NCI-H2081 (cell line): ENCODE data around the gene TSEN54.

ENCODE experiments used
- DNase-seq, 2 experiments: peaks; one replicate each; lab custom pipeline; 2025; lab: John Stamatoyannopoulos, UW

Gene TSEN54

DNA sequence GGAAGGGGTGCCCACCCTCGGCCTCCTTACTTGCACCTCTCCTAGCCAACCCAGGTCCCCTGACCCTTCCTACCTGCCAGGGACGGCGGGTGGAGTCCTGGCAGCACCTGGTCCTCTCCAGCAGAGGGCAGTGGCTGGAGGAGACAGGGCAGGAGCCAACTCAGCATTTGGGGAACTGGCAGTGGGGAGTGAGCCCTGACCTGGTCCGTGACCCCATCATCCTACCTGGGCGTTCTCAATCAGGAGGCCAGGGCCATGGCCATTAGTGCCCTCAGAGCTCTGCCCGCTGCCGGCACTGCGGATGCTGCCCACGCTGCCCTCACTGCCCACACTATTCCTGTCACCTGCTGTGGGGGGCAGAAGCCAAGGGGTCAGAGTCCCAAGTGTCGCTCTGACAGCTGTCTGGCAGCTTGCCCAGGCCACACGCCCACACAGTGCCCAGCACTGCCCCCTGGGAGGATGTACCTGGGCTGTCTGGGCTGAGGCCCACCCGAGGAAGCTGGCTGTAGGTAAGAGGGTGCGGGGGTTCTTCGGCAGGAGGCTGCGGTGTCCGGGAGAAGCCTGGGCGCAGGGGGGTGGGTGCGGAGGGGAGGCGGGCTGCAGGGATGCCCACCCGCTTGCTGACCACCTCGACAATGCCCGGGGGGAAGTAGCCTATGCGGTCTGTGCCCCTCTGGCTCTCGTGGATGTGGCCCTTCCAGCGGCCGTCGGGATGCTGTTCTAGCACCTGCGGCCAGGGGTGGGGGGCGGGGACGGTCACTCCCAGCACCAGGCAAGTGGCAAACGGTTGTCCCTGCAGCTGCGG, 11.8 kb upstream of the TSEN54 start:
- no peak for DNase-seq

DNA sequence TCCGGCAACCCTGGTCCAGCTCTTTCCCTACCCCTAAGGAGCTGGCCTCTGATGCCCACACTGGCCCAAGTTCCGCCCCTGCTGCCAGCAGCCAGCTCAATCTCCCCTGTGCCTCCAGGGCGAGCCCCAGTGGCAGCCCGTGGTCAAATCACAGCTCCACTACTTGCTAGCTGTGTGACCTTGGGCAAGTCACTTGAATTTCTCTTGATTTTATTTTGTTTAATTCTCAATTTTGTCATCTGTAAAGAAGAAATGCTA, 11.2 kb upstream of the TSEN54 start:
- DNase-seq, result no peak

- no peak for DNase-seq
These were observed 10.7 kb upstream of the TSEN54 start for GRCh38 chr17:75505640-75506039.

DNA sequence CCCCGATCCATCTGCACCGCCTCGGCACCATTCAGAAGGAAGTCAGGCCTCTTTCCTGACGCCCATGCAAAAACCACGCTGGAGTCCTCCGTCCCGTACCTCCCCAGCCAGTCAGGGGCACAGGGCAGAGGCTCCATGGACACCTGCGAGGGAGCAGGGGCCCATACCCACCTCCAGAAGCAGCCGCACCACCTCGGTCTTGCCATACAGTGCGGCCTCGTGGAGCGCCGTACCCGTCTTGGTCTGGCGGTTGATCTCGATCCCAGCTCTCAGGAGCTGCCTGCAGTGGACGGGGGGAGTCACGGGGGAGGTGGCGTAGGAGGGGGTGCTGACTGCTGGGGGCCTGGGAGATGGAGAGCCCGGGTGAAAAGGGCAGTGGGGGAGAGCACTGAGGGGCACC, 10.2 kb upstream of the TSEN54 start:
- DNase-seq, result no peak

- no peak for DNase-seq
These were observed 9.4 kb upstream of the TSEN54 start for GRCh38 chr17:75506888-75507287.

GRCh38 chr17:75507733-75508719, 8.3 kb upstream of the TSEN54 start:
- no peak for DNase-seq

DNA sequence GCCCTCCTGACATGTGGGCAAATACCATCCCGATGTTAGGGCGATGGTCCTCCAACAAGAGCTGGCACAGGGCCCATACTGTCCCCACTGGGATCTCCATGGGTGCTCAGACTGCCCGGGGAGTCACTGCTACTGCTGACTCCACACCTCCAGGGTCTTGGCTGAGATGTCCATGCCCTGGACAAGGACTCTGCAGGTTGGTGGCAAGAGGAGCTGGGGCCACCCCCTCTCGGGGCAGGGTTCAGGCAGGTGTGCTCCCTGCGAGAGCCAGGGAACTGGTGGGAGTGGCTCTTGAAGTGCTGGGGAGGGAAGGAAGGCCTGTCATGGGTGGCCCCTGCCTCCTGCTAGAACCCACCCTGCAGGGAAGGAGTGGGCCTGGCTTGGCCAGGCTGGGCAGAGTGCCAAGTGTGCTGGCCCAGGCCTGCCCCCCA, 7.4 kb upstream of the TSEN54 start:
- DNase-seq, result no peak

GRCh38 chr17:75509528-75510258, 6.6 kb upstream of the TSEN54 start:
- DNase-seq, result no peak

- DNase-seq, result no peak
These were observed 5.1 kb upstream of the TSEN54 start for GRCh38 chr17:75511270-75511609.

DNA sequence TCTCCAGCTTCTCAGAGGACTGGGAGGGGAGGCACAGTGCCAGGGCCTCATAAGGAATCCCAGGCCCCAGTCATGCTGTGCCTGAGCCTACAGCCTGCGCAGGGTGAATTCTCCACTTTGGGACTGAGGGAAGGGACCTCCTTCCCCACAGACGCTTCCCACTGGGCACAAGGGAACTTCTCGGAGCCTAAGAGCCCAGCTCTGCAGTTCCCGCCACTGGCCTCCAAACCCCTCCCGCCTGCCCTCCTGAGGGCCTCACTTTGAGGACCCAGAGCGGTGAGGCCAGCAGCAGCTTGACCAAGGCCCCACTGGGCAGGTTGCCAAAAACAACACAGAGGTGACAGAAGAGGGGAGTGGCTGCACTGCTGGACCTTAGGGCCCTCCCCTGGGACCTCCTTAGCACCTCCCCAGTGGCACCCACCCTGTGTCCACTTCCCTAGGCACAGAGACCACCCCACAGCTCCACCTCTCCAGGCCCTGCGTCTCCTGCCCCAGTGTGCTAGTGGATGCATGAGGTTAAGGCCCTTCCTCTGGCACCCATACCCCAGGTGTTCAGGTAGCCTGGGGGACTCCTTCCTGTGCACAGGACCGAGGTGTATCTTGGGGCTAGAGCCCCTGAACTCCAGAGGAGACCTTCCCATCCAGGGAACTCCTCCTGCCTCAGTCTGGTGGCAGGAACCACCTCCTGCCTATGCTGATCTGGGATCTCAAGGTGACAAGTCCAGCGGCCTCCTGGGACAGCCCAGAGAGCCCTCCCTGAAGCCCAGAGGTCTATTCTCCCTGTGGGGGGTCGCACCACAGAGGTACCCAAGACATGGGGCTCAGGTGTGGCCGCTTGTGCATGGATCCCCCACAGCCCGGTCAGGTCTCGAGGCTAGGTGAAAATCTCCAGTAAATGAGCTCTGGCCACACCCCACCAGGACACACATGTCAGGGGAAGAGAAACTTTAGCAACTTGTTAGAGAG, 4.4 kb upstream of the TSEN54 start:
- no peak for DNase-seq

GRCh38 chr17:75512926-75513640, 3.2 kb upstream of the TSEN54 start:
- no peak for DNase-seq

DNA sequence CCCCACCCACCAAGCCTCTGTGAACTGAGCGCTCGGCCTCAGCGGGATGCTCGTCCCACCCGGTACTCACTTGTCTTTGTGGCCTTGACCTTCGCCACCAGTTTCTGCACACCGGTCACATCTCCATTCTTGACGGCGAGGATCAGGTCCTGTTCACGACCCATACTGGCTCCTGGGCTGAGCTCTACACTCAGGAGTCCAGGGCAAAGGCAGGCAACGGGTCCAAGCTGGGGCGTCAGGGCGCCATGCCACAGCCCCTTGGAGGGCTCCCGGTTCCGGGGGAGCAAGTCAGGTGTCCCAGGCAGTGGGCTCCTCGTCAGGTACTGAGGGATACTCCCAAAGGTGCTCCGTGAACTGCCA, 2.7 kb upstream of the TSEN54 start:
- DNase-seq, result no peak

- DNase-seq, result no peak
These were observed 1.9 kb upstream of the TSEN54 start for GRCh38 chr17:75514299-75514918.

GRCh38 chr17:75514919-75515495, 1.3 kb upstream of the TSEN54 start:
- DNase-seq, result no peak

DNA sequence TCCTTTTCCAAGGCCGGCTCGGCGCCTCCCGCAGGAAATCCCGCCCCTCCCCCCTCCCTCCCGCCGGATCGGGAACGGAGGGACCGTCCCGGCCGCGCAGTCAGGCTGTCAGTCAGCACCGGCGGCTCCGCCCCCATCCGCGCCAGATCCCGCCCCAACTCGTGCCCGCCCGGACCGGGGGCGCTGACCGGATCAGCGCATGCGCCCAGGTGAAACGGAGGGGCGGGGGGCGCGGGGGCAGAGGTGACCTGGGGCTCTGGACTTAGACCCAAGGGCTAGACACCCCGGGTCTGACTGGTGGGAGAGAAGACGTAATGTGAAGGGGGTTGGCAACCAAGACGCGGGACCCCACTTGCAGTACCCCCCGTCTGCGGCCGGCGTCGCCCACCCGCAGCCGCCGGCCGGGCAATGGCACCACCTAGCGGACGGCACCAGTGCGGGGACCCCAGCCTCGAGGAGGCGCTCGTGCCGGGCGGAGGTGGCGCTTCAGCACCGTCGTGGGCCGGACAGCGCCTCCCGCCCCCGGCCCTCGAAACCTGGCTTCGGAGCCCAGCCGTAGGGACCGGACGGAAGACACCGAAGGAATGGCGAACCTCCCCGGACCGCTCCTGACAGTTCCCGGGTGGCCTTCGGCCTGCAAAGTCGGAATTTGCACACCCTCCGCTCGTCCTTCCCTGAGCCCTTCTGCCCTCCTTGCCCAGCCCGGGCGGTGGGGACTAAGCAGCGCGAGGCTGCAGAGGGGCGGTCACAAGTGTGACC, 653 bp upstream of the TSEN54 start, which contains the start of gene CASKIN2:
Gene CASKIN2, minus strand, starts transcription at position 42 of the 759 bp plus-strand sequence. CDS start 1,733 bp downstream, outside the sequence.
- peak; percentile 92 to 96 for DNase-seq

- DNase-seq, result peak in 1 of 2 experiments; percentile 47
These were observed 430 bp downstream of the TSEN54 start for GRCh38 chr17:75516619-75517296.

DNA sequence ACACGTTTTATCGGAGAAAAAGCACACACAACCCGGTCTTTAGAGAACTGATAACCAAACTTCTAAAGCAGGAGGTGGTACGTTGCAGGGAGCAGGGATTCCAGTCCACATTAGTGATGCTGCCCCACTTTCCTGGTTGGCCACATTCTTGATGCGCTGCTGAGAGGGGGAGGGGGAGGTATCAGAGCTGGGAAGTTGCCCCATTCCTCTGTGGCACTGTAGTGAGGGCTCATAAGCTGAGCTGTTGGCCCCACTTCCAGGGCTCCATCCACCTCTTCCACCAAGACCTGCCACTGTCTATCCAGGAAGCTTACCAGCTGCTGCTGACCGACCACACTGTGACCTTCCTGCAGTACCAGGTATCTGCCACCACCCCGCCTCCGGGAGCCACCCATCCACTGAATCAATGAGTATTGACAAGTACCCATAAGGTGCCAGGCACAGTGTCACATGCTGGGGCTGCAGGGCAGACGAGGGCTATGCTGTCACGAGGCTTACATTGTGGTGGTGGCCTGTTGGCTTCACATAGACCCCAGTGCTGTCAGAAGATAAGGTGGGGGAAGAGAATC, 1.1 kb downstream of the TSEN54 start:
- no peak for DNase-seq

- DNase-seq, result no peak
These were observed 1.9 kb downstream of the TSEN54 start for GRCh38 chr17:75518201-75518600.
